Embryonic facial prominence (tissue), 1 donor: ENCODE measurements around the gene DLGAP1.

Source experiments
- DNase-seq: peaks from one replicate; pipeline ENCODE4 v3.0.0-alpha.2; 2016; ENCODE audit errors: extremely low spot score

DLGAP1 gene

GRCh38 chr18:3901042-3901441 is 554.1 kb downstream of the DLGAP1 start:
- no peak for DNase-seq

GRCh38 chr18:3900327-3900726 is 554.8 kb downstream of the DLGAP1 start:
- no peak for DNase-seq

- no peak for DNase-seq
These were observed 556.1 kb downstream of the DLGAP1 start for GRCh38 chr18:3898861-3899613.

GRCh38 chr18:3892152-3892551 is 563.0 kb downstream of the DLGAP1 start:
- no peak for DNase-seq

GRCh38 chr18:3891245-3891644 is 563.9 kb downstream of the DLGAP1 start:
- no peak for DNase-seq

- no peak for DNase-seq
These were observed 565.3 kb downstream of the DLGAP1 start for GRCh38 chr18:3889803-3890202.

- DNase-seq = no peak
These were observed 566.0 kb downstream of the DLGAP1 start for GRCh38 chr18:3889121-3889520.

- DNase-seq = no peak
These were observed 568.4 kb downstream of the DLGAP1 start for GRCh38 chr18:3886575-3887322.

- DNase-seq = no peak
These were observed 569.8 kb downstream of the DLGAP1 start for GRCh38 chr18:3885209-3885792.

- DNase-seq = no peak
These were observed 575.3 kb downstream of the DLGAP1 start for GRCh38 chr18:3879836-3880120.

- DNase-seq = no peak
These were observed 575.8 kb downstream of the DLGAP1 start for GRCh38 chr18:3879114-3879835.

- no peak for DNase-seq
These were observed 576.7 kb downstream of the DLGAP1 start for GRCh38 chr18:3878401-3878800.

- no peak for DNase-seq
These were observed 577.4 kb downstream of the DLGAP1 start for GRCh38 chr18:3877678-3878077.

- DNase-seq = no peak
These were observed 579.1 kb downstream of the DLGAP1 start for GRCh38 chr18:3875961-3876360.

GRCh38 chr18:3875376-3875775 is 579.7 kb downstream of the DLGAP1 start:
- no peak for DNase-seq

- no peak for DNase-seq
These were observed 580.5 kb downstream of the DLGAP1 start for GRCh38 chr18:3874581-3874980.

- no peak for DNase-seq
These were observed 581.0 kb downstream of the DLGAP1 start for GRCh38 chr18:3874125-3874524.

GRCh38 chr18:3873698-3874097 is 581.4 kb downstream of the DLGAP1 start:
- DNase-seq = no peak

- no peak for DNase-seq
These were observed 581.9 kb downstream of the DLGAP1 start for GRCh38 chr18:3873211-3873610.

GRCh38 chr18:3872641-3873040 is 582.5 kb downstream of the DLGAP1 start:
- no peak for DNase-seq

GRCh38 chr18:3871687-3872086 is 583.4 kb downstream of the DLGAP1 start:
- DNase-seq = no peak

- DNase-seq = no peak
These were observed 584.2 kb downstream of the DLGAP1 start for GRCh38 chr18:3870914-3871313.
